Measurements from ENCODE around the gene UBE2Z.

Gene UBE2Z

GRCh38 chr17:48878920-48879898 lies 29.0 kb upstream of the UBE2Z start:
- no peak overlapping the region for H3K4me3 ChIP-seq (ENCODE audit: low read length)
- H3K4me1 ChIP-seq (ENCODE audit: control insufficient read depth, low read depth, low read length) = no peaks in the 10 kb centered on the region
- no peaks in the 10 kb centered on the region for H3K27me3 ChIP-seq (ENCODE audit: control insufficient read depth, insufficient read depth, low read length)
- H3K9ac ChIP-seq (ENCODE audit: low read length) = no peak overlapping the region
- no peak overlapping the region for H3K27ac ChIP-seq (ENCODE audit: low read length)
- H3K36me3 ChIP-seq (ENCODE audit: control insufficient read depth, low read depth, low read length) = no peaks in the 10 kb centered on the region
- no peaks in the 10 kb centered on the region for H3K9me3 ChIP-seq (ENCODE audit: control insufficient read depth, low read depth, low read length)

- Histone ChIP-seq H3K4me3 (ENCODE audit: low read length) (no peak overlapping the region), H3K27ac (ENCODE audit: low read length) (no peak overlapping the region), H3K9ac (ENCODE audit: low read length) (no peak overlapping the region), H3K36me3 (ENCODE audit: control insufficient read depth, low read depth, low read length) (no peaks in the 10 kb centered on the region), H3K4me1 (ENCODE audit: control insufficient read depth, low read depth, low read length) (no peaks in the 10 kb centered on the region), H3K27me3 (ENCODE audit: control insufficient read depth, insufficient read depth, low read length) (no peaks in the 10 kb centered on the region), H3K9me3 (ENCODE audit: control insufficient read depth, low read depth, low read length) (no peaks in the 10 kb centered on the region)
Measured at GRCh38 chr17:48882272-48882671, 25.9 kb upstream of the UBE2Z start.

GRCh38 chr17:48883171-48883570 lies 25.0 kb upstream of the UBE2Z start:
- H3K36me3 ChIP-seq (ENCODE audit: control insufficient read depth, low read depth, low read length) = no peaks in the 10 kb centered on the region
- H3K27me3 ChIP-seq (ENCODE audit: control insufficient read depth, insufficient read depth, low read length) = no peaks in the 10 kb centered on the region
- no peak overlapping the region for H3K27ac ChIP-seq (ENCODE audit: low read length)
- no peaks in the 10 kb centered on the region for H3K9me3 ChIP-seq (ENCODE audit: control insufficient read depth, low read depth, low read length)
- no peaks in the 10 kb centered on the region for H3K4me1 ChIP-seq (ENCODE audit: control insufficient read depth, low read depth, low read length)
- H3K9ac ChIP-seq (ENCODE audit: low read length) = no peak overlapping the region
- H3K4me3 ChIP-seq (ENCODE audit: low read length) = no peak overlapping the region

GRCh38 chr17:48890086-48890485 lies 18.1 kb upstream of the UBE2Z start:
- peaks cover 2% of the 10 kb centered on the region for H3K36me3 ChIP-seq (ENCODE audit: control insufficient read depth, low read depth, low read length)
- no peak overlapping the region for H3K27ac ChIP-seq (ENCODE audit: low read length)
- H3K9ac ChIP-seq (ENCODE audit: low read length) = no peak overlapping the region
- H3K4me3 ChIP-seq (ENCODE audit: low read length) = no peak overlapping the region
- no peaks in the 10 kb centered on the region for H3K27me3 ChIP-seq (ENCODE audit: control insufficient read depth, insufficient read depth, low read length)
- H3K9me3 ChIP-seq (ENCODE audit: control insufficient read depth, low read depth, low read length) = no peaks in the 10 kb centered on the region
- peaks cover 5% of the 10 kb centered on the region for H3K4me1 ChIP-seq (ENCODE audit: control insufficient read depth, low read depth, low read length)

- no peaks in the 10 kb centered on the region for H3K27me3 ChIP-seq (ENCODE audit: control insufficient read depth, insufficient read depth, low read length)
- H3K9me3 ChIP-seq (ENCODE audit: control insufficient read depth, low read depth, low read length) = no peaks in the 10 kb centered on the region
- H3K9ac ChIP-seq (ENCODE audit: low read length) = peak overlapping the region; percentile 76
- H3K36me3 ChIP-seq (ENCODE audit: control insufficient read depth, low read depth, low read length) = peaks cover 15% of the 10 kb centered on the region
- H3K4me3 ChIP-seq (ENCODE audit: low read length) = peak overlapping the region; percentile 77
- H3K4me1 ChIP-seq (ENCODE audit: control insufficient read depth, low read depth, low read length) = peaks cover 5% of the 10 kb centered on the region
- H3K27ac ChIP-seq (ENCODE audit: low read length) = peak overlapping the region; percentile 75
Measured at GRCh38 chr17:48892940-48893645, 15.1 kb upstream of the UBE2Z start.

GRCh38 chr17:48893646-48894508 lies 14.3 kb upstream of the UBE2Z start:
- H3K4me3 ChIP-seq (ENCODE audit: low read length) = peak overlapping the region; percentile 77
- H3K27me3 ChIP-seq (ENCODE audit: control insufficient read depth, insufficient read depth, low read length) = no peaks in the 10 kb centered on the region
- peaks cover 15% of the 10 kb centered on the region for H3K36me3 ChIP-seq (ENCODE audit: control insufficient read depth, low read depth, low read length)
- H3K9me3 ChIP-seq (ENCODE audit: control insufficient read depth, low read depth, low read length) = no peaks in the 10 kb centered on the region
- H3K9ac ChIP-seq (ENCODE audit: low read length) = peak overlapping the region; percentile 76
- H3K27ac ChIP-seq (ENCODE audit: low read length) = peak overlapping the region; percentile 75
- H3K4me1 ChIP-seq (ENCODE audit: control insufficient read depth, low read depth, low read length) = peaks cover 5% of the 10 kb centered on the region

- H3K27ac ChIP-seq (ENCODE audit: low read length) = no peak overlapping the region
- peaks cover 15% of the 10 kb centered on the region for H3K36me3 ChIP-seq (ENCODE audit: control insufficient read depth, low read depth, low read length)
- no peak overlapping the region for H3K4me3 ChIP-seq (ENCODE audit: low read length)
- no peaks in the 10 kb centered on the region for H3K27me3 ChIP-seq (ENCODE audit: control insufficient read depth, insufficient read depth, low read length)
- H3K4me1 ChIP-seq (ENCODE audit: control insufficient read depth, low read depth, low read length) = peaks cover 5% of the 10 kb centered on the region
- no peak overlapping the region for H3K9ac ChIP-seq (ENCODE audit: low read length)
- no peaks in the 10 kb centered on the region for H3K9me3 ChIP-seq (ENCODE audit: control insufficient read depth, low read depth, low read length)
Measured at GRCh38 chr17:48894886-48895285, 13.3 kb upstream of the UBE2Z start.

- H3K9me3 ChIP-seq (ENCODE audit: control insufficient read depth, low read depth, low read length) = no peaks in the 10 kb centered on the region
- no peak overlapping the region for H3K27ac ChIP-seq (ENCODE audit: low read length)
- no peak overlapping the region for H3K9ac ChIP-seq (ENCODE audit: low read length)
- no peaks in the 10 kb centered on the region for H3K4me1 ChIP-seq (ENCODE audit: control insufficient read depth, low read depth, low read length)
- no peak overlapping the region for H3K4me3 ChIP-seq (ENCODE audit: low read length)
- H3K36me3 ChIP-seq (ENCODE audit: control insufficient read depth, low read depth, low read length) = peaks cover 3% of the 10 kb centered on the region
- no peaks in the 10 kb centered on the region for H3K27me3 ChIP-seq (ENCODE audit: control insufficient read depth, insufficient read depth, low read length)
Measured at GRCh38 chr17:48901241-48901640, 7.0 kb upstream of the UBE2Z start.

GRCh38 chr17:48903401-48903800 lies 4.8 kb upstream of the UBE2Z start:
- Histone ChIP-seq H3K27me3 (ENCODE audit: control insufficient read depth, insufficient read depth, low read length) (no peaks in the 10 kb centered on the region), H3K36me3 (ENCODE audit: control insufficient read depth, low read depth, low read length) (no peaks in the 10 kb centered on the region), H3K27ac (ENCODE audit: low read length) (no peak overlapping the region), H3K9me3 (ENCODE audit: control insufficient read depth, low read depth, low read length) (no peaks in the 10 kb centered on the region), H3K4me3 (ENCODE audit: low read length) (no peak overlapping the region), H3K4me1 (ENCODE audit: control insufficient read depth, low read depth, low read length) (no peaks in the 10 kb centered on the region), H3K9ac (ENCODE audit: low read length) (no peak overlapping the region)

- H3K27ac ChIP-seq (ENCODE audit: low read length) = no peak overlapping the region
- H3K4me3 ChIP-seq (ENCODE audit: low read length) = no peak overlapping the region
- H3K4me1 ChIP-seq (ENCODE audit: control insufficient read depth, low read depth, low read length) = peaks cover under 1% of the 10 kb centered on the region
- H3K27me3 ChIP-seq (ENCODE audit: control insufficient read depth, insufficient read depth, low read length) = no peaks in the 10 kb centered on the region
- no peaks in the 10 kb centered on the region for H3K36me3 ChIP-seq (ENCODE audit: control insufficient read depth, low read depth, low read length)
- H3K9ac ChIP-seq (ENCODE audit: low read length) = no peak overlapping the region
- no peaks in the 10 kb centered on the region for H3K9me3 ChIP-seq (ENCODE audit: control insufficient read depth, low read depth, low read length)
Measured at GRCh38 chr17:48904428-48904827, 3.8 kb upstream of the UBE2Z start.

- H3K9me3 ChIP-seq (ENCODE audit: control insufficient read depth, low read depth, low read length) = no peaks in the 10 kb centered on the region
- peaks cover 11% of the 10 kb centered on the region for H3K36me3 ChIP-seq (ENCODE audit: control insufficient read depth, low read depth, low read length)
- H3K4me3 ChIP-seq (ENCODE audit: low read length) = no peak overlapping the region
- no peak overlapping the region for H3K9ac ChIP-seq (ENCODE audit: low read length)
- H3K27ac ChIP-seq (ENCODE audit: low read length) = no peak overlapping the region
- no peaks in the 10 kb centered on the region for H3K27me3 ChIP-seq (ENCODE audit: control insufficient read depth, insufficient read depth, low read length)
- peaks cover 11% of the 10 kb centered on the region for H3K4me1 ChIP-seq (ENCODE audit: control insufficient read depth, low read depth, low read length)
Measured at GRCh38 chr17:48905987-48906515, 2.2 kb upstream of the UBE2Z start.
